GM20431 (cell line): ENCODE measurements around the gene PCDHGB7.
"Not testable (repeated sequence)": the region's sequence is repeated elsewhere in the genome, so short reads cannot be mapped to it uniquely, and the experiment has no call there.

Source experiments
- in situ Hi-C: fragments of 300-500 bp; cut with MseI, MboI; formaldehyde crosslinking; loops from one replicate; pipeline ENCODE4 v1.15.0; 2020; ENCODE audit warnings: low sequenced_read_pairs; ENCODE audit not compliant: unreplicated experiment

PCDHGB7 gene

GRCh38 chr5:141417494-141418172 is at the start of gene PCDHGB7:
TSS of gene PCDHGB7 (plus strand) at chr5:141417677. CDS start at chr5:141417860, 183 bp downstream.
- in situ Hi-C loops: loop anchor here (10.0 kb wide), 1 partner anchor 147 kb away; no protein-coding TSS in a partner anchor

GRCh38 chr5:141369994-141370848 is 47.3 kb upstream of the PCDHGB7 start, which contains the start of gene PCDHGB3:
TSS of gene PCDHGB3 (plus strand) at chr5:141370242. CDS start at chr5:141370395, 153 bp downstream.
- in situ Hi-C loops: no loop called here

- in situ Hi-C loops: no loop called here
Observed at GRCh38 chr5:141371572-141372475, 45.7 kb upstream of the PCDHGB7 start.

GRCh38 chr5:141373673-141374317 is 43.7 kb upstream of the PCDHGB7 start, which contains the start of gene PCDHGA6:
TSS of gene PCDHGA6 (plus strand) at chr5:141373891. CDS start at chr5:141374084, 193 bp downstream.
- in situ Hi-C loops: no loop called here

GRCh38 chr5:141374627-141375026 is 42.9 kb upstream of the PCDHGB7 start:
- in situ Hi-C loops: no loop called here

- in situ Hi-C loops: not testable (repeated sequence)
Observed at GRCh38 chr5:141375444-141376155, 41.9 kb upstream of the PCDHGB7 start.

GRCh38 chr5:141382469-141383294 is 34.8 kb upstream of the PCDHGB7 start, which contains the start of gene PCDHGA7:
TSS of gene PCDHGA7 (plus strand) at chr5:141382742. CDS start at chr5:141382900, 158 bp downstream.
- in situ Hi-C loops: no loop called here

GRCh38 chr5:141383345-141383744 is 34.1 kb upstream of the PCDHGB7 start:
- in situ Hi-C loops: no loop called here

- in situ Hi-C loops: no loop called here
Observed at GRCh38 chr5:141384471-141385267, 32.8 kb upstream of the PCDHGB7 start.

GRCh38 chr5:141387557-141388311 is 29.7 kb upstream of the PCDHGB7 start, which contains the start of gene PCDHGB4:
TSS of gene PCDHGB4 (plus strand) at chr5:141387698. CDS start at chr5:141387885, 187 bp downstream.
- in situ Hi-C loops: not testable (repeated sequence)

- in situ Hi-C loops: no loop called here
Observed at GRCh38 chr5:141388661-141389060, 28.8 kb upstream of the PCDHGB7 start.

- in situ Hi-C loops: no loop called here
Observed at GRCh38 chr5:141389153-141390042, 28.1 kb upstream of the PCDHGB7 start.

- in situ Hi-C loops: no loop called here
Observed at GRCh38 chr5:141392429-141393198, 24.9 kb upstream of the PCDHGB7 start, which contains the start of gene PCDHGA8. TSS of gene PCDHGA8 (plus strand) at chr5:141392633. CDS start at chr5:141392814, 181 bp downstream.

- in situ Hi-C loops: no loop called here
Observed at GRCh38 chr5:141393267-141393666, 24.2 kb upstream of the PCDHGB7 start.
